ENCODE data around the gene FBLIM1.

GRCh38 chr1:15756143-15757015, 2.2 kb upstream of the FBLIM1 start:
- no peak for TF ChIP-seq SPI1 (IDR thresholded peaks at IDR 0.05; ENCODE audit: low read depth, low read length)
- no peak for TF ChIP-seq POLR2AphosphoS5 (IDR thresholded peaks at IDR 0.05; ENCODE audit: low read depth, low read length)
- TF ChIP-seq POLR2A (IDR thresholded peaks at IDR 0.05; ENCODE audit: low read depth, low read length), result no peak
- TF ChIP-seq PAX5 (IDR thresholded peaks at IDR 0.05; ENCODE audit: insufficient read depth, low read length, severe bottlenecking), result no peak
